GM12878 (cell line): ENCODE measurements around the gene UBTF.

Source experiments
- CTCF ChIP-seq, 3 experiments: IDR thresholded peaks in 2 of 3; conservative IDR thresholded peaks in 1 of 3; 2 replicates each; pipeline ENCODE4 v1.5.1; 2011; ENCODE audit warnings: low read depth in 3 of 3, low read length in 3 of 3, mild to moderate bottlenecking in 3 of 3, control low read depth in 2 of 3, moderate library complexity in 2 of 3, inconsistent platforms in 1 of 3, mixed read lengths in 1 of 3; ENCODE audit not compliant: control insufficient read depth in 2 of 3, insufficient read depth in 1 of 3; ENCODE audit errors: extremely low read depth in 1 of 3
- SMC3 ChIP-seq: IDR thresholded peaks from 2 replicates; pipeline ENCODE4 v1.6.1; 2011; ENCODE audit warnings: low read length, improper control_type of control experiment, borderline replicate concordance
- TCF12 ChIP-seq: IDR thresholded peaks from 2 replicates; pipeline ENCODE4 v1.6.1; 2011; ENCODE audit warnings: low read depth, mild to moderate bottlenecking, low read length
- TF ChIP-seq, protein P1 (sequence below): IDR thresholded peaks from 2 replicates; pipeline ENCODE4 v1.6.1; 2012; ENCODE audit warnings: low read depth, low read length, improper control_type of control experiment

GRCh38 chr17:44186307-44187130 lies 33.0 kb downstream of the UBTF start, which contains the start of gene TMUB2:
- no peak for TF ChIP-seq SMC3
- no peak for TF ChIP-seq CTCF (IDR thresholded peaks at IDR 0.05 in 2 of 3, conservative IDR thresholded peaks at IDR 0.05 in 1 of 3; ENCODE audit: control insufficient read depth in 2 of 3, extremely low read depth in 1 of 3, insufficient read depth in 1 of 3, low read depth in 3 of 3, low read length in 3 of 3)
- peak; percentile 44; the same call in 1 of the 2 replicates for TF ChIP-seq TCF12
- TF ChIP-seq, protein P1, sequence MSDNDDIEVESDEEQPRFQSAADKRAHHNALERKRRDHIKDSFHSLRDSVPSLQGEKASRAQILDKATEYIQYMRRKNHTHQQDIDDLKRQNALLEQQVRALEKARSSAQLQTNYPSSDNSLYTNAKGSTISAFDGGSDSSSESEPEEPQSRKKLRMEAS, result no peak
